Nephron progenitor cell (in vitro differentiated cells): ENCODE data around the gene ANXA2.

ENCODE experiments used
- DNase-seq: peaks from one replicate; pipeline ENCODE4 v3.0.0; 2021
- H3K27ac Mint-ChIP-seq: 2 replicates; pipeline ENCODE4 v1.8.0; 2021; ENCODE audit warnings: mild to moderate bottlenecking, moderate library complexity, mixed read lengths
- H3K27me3 Mint-ChIP-seq: 2 replicates; pipeline ENCODE4 v1.8.0; 2021; ENCODE audit warnings: mild to moderate bottlenecking, low read depth, mixed read lengths; ENCODE audit not compliant: poor library complexity
- H3K36me3 Mint-ChIP-seq: 2 replicates; pipeline ENCODE4 v1.8.0; 2021; ENCODE audit warnings: low read depth, mixed read lengths
- H3K4me1 Mint-ChIP-seq: 2 replicates; pipeline ENCODE4 v1.8.0; 2021; ENCODE audit warnings: mixed read lengths
- H3K4me3 Mint-ChIP-seq: 2 replicates; pipeline ENCODE4 v1.8.0; 2021; ENCODE audit warnings: mild to moderate bottlenecking, moderate library complexity, mixed read lengths
- H3K9me3 Mint-ChIP-seq: 2 replicates; pipeline ENCODE4 v1.8.0; 2021; ENCODE audit warnings: mild to moderate bottlenecking, moderate library complexity, mixed read lengths
- CTCF ChIP-seq: fragments of 200-600 bp; sonication (generic); IDR thresholded peaks from 2 replicates; pipeline ENCODE4 v1.5.0; 2021; ENCODE audit warnings: antibody characterized with exemption

ANXA2 gene

GRCh38 chr15:60320365-60320764, 77.4 kb downstream of the ANXA2 start:
- no peak for DNase-seq
- H3K27ac Mint-ChIP-seq, result no peak overlapping the region
- H3K27me3 Mint-ChIP-seq, result no peaks in the 10 kb centered on the region
- H3K4me3 Mint-ChIP-seq, result no peak overlapping the region
- H3K9me3 Mint-ChIP-seq, result no peaks in the 10 kb centered on the region
- TF ChIP-seq CTCF, result no peak
- peaks cover 39% of the 10 kb centered on the region for H3K4me1 Mint-ChIP-seq
- no peaks in the 10 kb centered on the region for H3K36me3 Mint-ChIP-seq

GRCh38 chr15:60318216-60318867, 79.4 kb downstream of the ANXA2 start:
- no peak for TF ChIP-seq CTCF
- no peaks in the 10 kb centered on the region for H3K36me3 Mint-ChIP-seq
- no peaks in the 10 kb centered on the region for H3K27me3 Mint-ChIP-seq
- no peak overlapping the region for H3K27ac Mint-ChIP-seq
- no peaks in the 10 kb centered on the region for H3K9me3 Mint-ChIP-seq
- DNase-seq, result no peak
- no peak overlapping the region for H3K4me3 Mint-ChIP-seq
- peaks cover 32% of the 10 kb centered on the region for H3K4me1 Mint-ChIP-seq

GRCh38 chr15:60316961-60317360, 80.8 kb downstream of the ANXA2 start:
- DNase-seq, result no peak
- no peak for TF ChIP-seq CTCF
- H3K36me3 Mint-ChIP-seq, result no peaks in the 10 kb centered on the region
- H3K4me3 Mint-ChIP-seq, result no peak overlapping the region
- peaks cover 5% of the 10 kb centered on the region for H3K27me3 Mint-ChIP-seq
- H3K27ac Mint-ChIP-seq, result no peak overlapping the region
- peaks cover 29% of the 10 kb centered on the region for H3K4me1 Mint-ChIP-seq
- H3K9me3 Mint-ChIP-seq, result no peaks in the 10 kb centered on the region

- Mint-ChIP-seq H3K36me3 (no peaks in the 10 kb centered on the region), H3K4me3 (no peak overlapping the region), H3K9me3 (no peaks in the 10 kb centered on the region), H3K27me3 (peaks cover 8% of the 10 kb centered on the region), H3K4me1 (peaks cover 29% of the 10 kb centered on the region), H3K27ac (no peak overlapping the region)
- no peak for TF ChIP-seq CTCF
- no peak for DNase-seq
Measured at GRCh38 chr15:60315878-60316277, 81.9 kb downstream of the ANXA2 start.

GRCh38 chr15:60313906-60314305, 83.9 kb downstream of the ANXA2 start:
- DNase-seq, result no peak
- Mint-ChIP-seq H3K27me3 (peaks cover 10% of the 10 kb centered on the region), H3K9me3 (no peaks in the 10 kb centered on the region), H3K27ac (no peak overlapping the region), H3K4me3 (no peak overlapping the region), H3K36me3 (no peaks in the 10 kb centered on the region), H3K4me1 (peaks cover 29% of the 10 kb centered on the region)
- no peak for TF ChIP-seq CTCF

GRCh38 chr15:60307034-60307433, 90.8 kb downstream of the ANXA2 start:
- Mint-ChIP-seq H3K27me3 (peaks cover 6% of the 10 kb centered on the region), H3K27ac (no peak overlapping the region), H3K4me1 (no peaks in the 10 kb centered on the region), H3K36me3 (peaks cover 6% of the 10 kb centered on the region), H3K4me3 (no peak overlapping the region), H3K9me3 (peaks cover 32% of the 10 kb centered on the region)
- TF ChIP-seq CTCF, result no peak
- DNase-seq, result no peak
